GM13976 (cell line): ENCODE measurements around the gene ZNF280A.

ENCODE experiments used
- DNase-seq: peaks from one replicate; pipeline ENCODE4 v3.0.0; 2012; ENCODE audit warnings: low spot score
- CTCF ChIP-seq: IDR thresholded peaks from 2 replicates; pipeline ENCODE4 v1.5.1; 2012; ENCODE audit warnings: borderline replicate concordance, mild to moderate bottlenecking; ENCODE audit not compliant: insufficient read depth; ENCODE audit errors: extremely low read depth, missing control alignments, control extremely low read depth
- in situ Hi-C: fragments of 300-500 bp; cut with MboI; formaldehyde crosslinking; loops from one replicate; pipeline ENCODE4 v1.12.0; 2022; ENCODE audit warnings: low sequenced_read_pairs, mixed read lengths, inconsistent platforms; ENCODE audit not compliant: unreplicated experiment

ZNF280A gene

GRCh38 chr22:22546490-22546889 is 26.4 kb upstream of the ZNF280A start:
- TF ChIP-seq CTCF: no peak
- in situ Hi-C loops: no loop called here
- DNase-seq: no peak

- in situ Hi-C loops: no loop called here
- no peak for TF ChIP-seq CTCF
- DNase-seq: no peak
Measured at GRCh38 chr22:22545084-22545483, 25.0 kb upstream of the ZNF280A start.

GRCh38 chr22:22538226-22538989 is 18.3 kb upstream of the ZNF280A start:
- TF ChIP-seq CTCF: no peak
- DNase-seq: no peak
- in situ Hi-C loops: no loop called here

GRCh38 chr22:22536916-22537315 is 16.8 kb upstream of the ZNF280A start:
- DNase-seq: no peak
- in situ Hi-C loops: no loop called here
- TF ChIP-seq CTCF: no peak

DNA sequence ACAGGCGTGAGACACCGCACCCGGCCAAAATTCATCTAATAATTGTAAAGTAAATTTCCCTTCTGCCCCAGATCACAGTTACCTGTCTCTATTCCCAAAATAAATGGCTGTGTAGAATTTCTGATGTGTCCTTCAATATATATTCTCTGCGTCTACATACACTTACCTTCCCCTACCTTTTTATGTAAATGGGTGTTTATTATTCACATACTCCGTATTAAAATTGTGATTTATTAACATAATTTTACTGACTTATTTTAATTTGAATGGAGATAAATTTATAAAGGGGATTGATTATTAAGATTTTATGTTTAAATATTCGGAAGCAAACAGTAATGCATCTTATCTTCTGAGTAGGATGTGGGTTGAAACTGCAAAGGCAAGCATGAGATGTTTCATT is 16.4 kb upstream of the ZNF280A start:
- no peak for DNase-seq
- in situ Hi-C loops: no loop called here
- TF ChIP-seq CTCF: no peak

DNA sequence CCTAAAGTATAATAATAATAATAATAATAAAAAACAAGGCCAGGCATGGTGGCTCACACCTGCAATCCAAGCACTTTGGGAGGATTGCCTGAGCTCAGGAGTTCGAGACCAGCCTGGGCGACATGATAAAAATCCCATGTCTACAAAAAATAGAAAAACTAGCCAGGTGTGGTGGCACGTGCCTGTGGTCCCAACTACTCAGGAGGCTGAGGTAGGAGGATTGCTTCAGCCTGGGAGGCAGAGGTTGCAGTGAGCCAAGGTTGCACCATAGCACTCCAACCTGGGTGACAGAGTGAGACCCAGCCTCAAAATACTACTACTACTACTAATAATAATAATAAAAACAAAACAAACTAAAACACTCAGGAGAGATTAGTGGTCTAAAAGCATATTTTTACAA is 15.6 kb upstream of the ZNF280A start:
- no peak for TF ChIP-seq CTCF
- in situ Hi-C loops: no loop called here
- no peak for DNase-seq
